ENCODE measurements around the gene RBBP8NL. TPM values are rescaled to one million over a fixed set of nuclear protein-coding genes. Genes with fewer than 3 reads are reported as not detected.

Gene RBBP8NL, protein sequence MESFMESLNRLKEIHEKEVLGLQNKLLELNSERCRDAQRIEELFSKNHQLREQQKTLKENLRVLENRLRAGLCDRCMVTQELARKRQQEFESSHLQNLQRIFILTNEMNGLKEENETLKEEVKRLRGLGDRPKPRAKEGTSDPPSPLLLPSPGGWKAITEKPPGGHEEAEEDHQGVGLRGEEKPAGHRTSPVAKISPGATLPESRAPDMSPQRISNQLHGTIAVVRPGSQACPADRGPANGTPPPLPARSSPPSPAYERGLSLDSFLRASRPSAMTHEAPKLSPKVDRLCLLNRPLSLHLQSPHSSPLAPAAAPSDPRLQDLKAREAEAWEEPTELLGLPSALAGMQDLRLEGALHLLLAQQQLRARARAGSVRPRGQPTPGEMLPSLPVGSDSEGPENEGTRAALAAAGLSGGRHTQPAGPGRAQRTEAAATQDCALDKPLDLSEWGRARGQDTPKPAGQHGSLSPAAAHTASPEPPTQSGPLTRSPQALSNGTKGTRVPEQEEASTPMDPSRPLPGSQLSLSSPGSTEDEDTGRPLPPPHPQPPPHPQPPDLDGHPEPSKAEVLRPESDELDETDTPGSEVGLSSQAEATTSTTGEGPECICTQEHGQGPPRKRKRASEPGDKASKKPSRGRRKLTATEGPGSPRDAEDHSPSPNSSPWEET
- total RNA-seq (2014; rRNA removed; shearing (Covaris generic)) = 0.66 and 1.1 TPM in 2 replicates
- 0.10 and 0.64 TPM in 2 replicates for polyA plus RNA-seq (2016; fragmentation: Nextera tagmentation; extraction: Ambion mirVana)
- long read RNA-seq = 0 reads

DNA sequence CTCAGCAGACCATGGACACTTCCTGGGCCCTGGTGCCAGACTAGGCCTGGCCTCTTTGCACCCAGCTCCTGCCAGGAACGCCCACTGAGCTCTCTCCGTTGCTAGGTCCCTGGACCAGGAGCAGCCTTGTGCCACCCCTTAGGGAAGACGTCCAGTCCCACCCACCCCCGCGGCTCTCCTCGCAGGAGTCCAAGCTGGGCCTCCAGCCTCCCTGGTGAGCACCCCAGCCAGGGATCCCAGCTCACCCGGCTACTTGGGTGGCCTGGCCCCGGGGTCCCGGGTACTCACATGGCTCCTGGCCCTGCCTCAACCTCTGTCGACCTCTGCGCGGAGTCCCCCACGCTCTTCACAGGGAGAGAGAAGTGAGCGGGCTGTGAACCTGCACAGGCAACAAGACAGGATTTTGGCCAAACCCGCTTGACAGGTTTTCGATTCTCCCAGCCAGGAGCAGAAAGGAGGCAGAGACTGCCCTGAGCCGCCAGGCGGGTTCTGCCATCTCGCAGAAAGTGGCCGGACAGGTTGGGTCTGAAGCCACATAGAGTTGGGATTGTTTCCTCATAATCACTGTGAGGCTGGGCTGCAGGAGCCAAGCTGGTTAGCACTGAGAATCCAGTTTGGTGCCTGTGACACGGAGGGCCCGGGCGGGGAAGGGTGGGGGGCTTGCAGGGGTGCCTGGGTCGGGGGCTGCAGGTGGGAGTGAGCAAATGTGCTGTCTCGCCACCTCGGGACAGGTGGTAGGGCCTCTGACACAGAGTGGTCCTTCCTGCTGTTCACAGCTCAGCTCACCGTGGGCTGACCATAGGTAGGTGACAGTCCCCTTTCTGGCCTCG lies at the start of gene RBBP8NL:
RBBP8NL (minus strand) TSS at position 368 of the 830 bp plus-strand sequence. CDS start 7,892 bp downstream, outside the sequence.
- peaks cover 8% of the 10 kb centered on the region for H3K27me3 Mint-ChIP-seq (ENCODE audit: insufficient read depth, low read depth, poor library complexity)
- Histone ChIP-seq H3K79me2 (replicated peaks; ENCODE audit: insufficient read depth) (no peaks in the 10 kb centered on the region), H2AFZ (peak within 1 kb of the TSS; percentile 59; the same call in 1 of the 2 replicates), H3K4me1 (ENCODE audit: insufficient read depth) (peaks cover 27% of the 10 kb centered on the region), H4K20me1 (replicated peaks; ENCODE audit: insufficient read depth) (no peaks in the 10 kb centered on the region), H3K9me2 (ENCODE audit: insufficient read depth) (no peaks in the 10 kb centered on the region), H3K27ac (ENCODE audit: low read depth) (0 out of 2 replicates have a peak within 1 kb of the TSS, but pooled peaks have one; percentile 55), H3K4me2 (peak within 1 kb of the TSS; percentile 69), H3K4me3 (peak within 1 kb of the TSS; percentile 32; the same call in 1 of the 2 replicates), H3K36me3 (ENCODE audit: insufficient read depth) (no peaks in the 10 kb centered on the region), H3K27me3 (ENCODE audit: insufficient read depth) (no peaks in the 10 kb centered on the region), H3F3A (replicated peaks; ENCODE audit: low read depth) (peaks cover 9% of the 10 kb centered on the region; the same call in 1 of the 2 replicates)
- no peak for TF ChIP-seq NANOG (IDR thresholded peaks at IDR 0.05; ENCODE audit: borderline replicate concordance)
- TF ChIP-seq, protein P1, sequence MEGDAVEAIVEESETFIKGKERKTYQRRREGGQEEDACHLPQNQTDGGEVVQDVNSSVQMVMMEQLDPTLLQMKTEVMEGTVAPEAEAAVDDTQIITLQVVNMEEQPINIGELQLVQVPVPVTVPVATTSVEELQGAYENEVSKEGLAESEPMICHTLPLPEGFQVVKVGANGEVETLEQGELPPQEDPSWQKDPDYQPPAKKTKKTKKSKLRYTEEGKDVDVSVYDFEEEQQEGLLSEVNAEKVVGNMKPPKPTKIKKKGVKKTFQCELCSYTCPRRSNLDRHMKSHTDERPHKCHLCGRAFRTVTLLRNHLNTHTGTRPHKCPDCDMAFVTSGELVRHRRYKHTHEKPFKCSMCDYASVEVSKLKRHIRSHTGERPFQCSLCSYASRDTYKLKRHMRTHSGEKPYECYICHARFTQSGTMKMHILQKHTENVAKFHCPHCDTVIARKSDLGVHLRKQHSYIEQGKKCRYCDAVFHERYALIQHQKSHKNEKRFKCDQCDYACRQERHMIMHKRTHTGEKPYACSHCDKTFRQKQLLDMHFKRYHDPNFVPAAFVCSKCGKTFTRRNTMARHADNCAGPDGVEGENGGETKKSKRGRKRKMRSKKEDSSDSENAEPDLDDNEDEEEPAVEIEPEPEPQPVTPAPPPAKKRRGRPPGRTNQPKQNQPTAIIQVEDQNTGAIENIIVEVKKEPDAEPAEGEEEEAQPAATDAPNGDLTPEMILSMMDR (conservative IDR thresholded peaks at IDR 0.05; ENCODE audit: low read depth in 2 of 2) = 0 out of 4 replicates have a peak, but pooled peaks of 1 of the 2 experiments have one; percentile 16
- no peaks in the 10 kb centered on the region for H3K9me3 Mint-ChIP-seq
- peaks cover 49% of the 10 kb centered on the region for H3K4me1 Mint-ChIP-seq
- H3K4me3 Mint-ChIP-seq = peak within 1 kb of the TSS; percentile 56
- H3K27ac Mint-ChIP-seq = peak within 1 kb of the TSS; percentile 81
- no peaks in the 10 kb centered on the region for H3K36me3 Mint-ChIP-seq (ENCODE audit: low read depth)
- DNase-seq (ENCODE audit: low spot score) = peak; percentile 94
- ATAC-seq = peak; percentile 77

DNA sequence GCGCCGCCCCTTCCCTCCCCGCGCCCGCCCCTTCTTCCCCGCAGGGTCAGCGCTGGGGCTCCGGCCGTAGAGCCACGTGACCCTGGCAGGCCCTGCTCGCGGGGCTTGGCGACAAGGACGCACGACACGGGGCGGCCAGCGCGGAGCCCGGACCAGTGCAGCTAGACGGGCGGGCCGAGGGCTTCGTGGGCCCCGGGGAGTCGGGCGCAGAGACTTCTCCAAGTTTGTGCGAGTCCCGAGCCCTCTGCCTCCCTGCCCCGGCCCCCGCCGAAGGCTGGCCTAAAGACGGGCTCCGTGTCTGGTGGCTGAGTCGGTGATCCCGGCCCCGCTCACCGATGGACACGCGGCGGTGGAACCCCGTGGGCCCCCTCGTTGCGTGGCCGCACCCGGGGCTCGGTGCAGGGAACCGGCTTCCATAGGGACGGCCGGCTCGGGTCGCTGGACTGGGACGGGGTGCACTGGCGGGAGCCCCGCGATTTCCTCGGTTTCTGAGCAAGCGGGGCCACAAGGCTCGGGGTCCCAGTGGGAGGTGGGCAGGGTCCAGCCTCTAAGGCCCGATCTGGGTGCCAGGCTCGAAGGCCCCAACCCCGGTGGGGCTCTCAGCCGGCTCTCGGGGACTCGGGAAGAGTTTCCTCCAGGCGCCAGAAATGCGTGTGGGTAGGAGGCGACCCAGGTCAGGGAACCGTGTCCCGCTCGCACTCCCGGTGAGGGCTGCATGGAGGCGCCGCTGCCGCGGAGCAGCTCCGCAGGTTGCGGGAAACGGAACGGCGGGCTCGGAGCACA lies 48.9 kb upstream of the RBBP8NL start:
- no peaks in the 10 kb centered on the region for H3K79me2 ChIP-seq (replicated peaks; ENCODE audit: insufficient read depth)
- H3K27me3 Mint-ChIP-seq (ENCODE audit: insufficient read depth, low read depth, poor library complexity) = peaks cover 72% of the 10 kb centered on the region
- H3K9me2 ChIP-seq (ENCODE audit: insufficient read depth) = no peaks in the 10 kb centered on the region
- no peak overlapping the region for H3K27ac ChIP-seq (ENCODE audit: low read depth)
- H3K4me2 ChIP-seq = peak overlapping the region; percentile 84
- 0 out of 2 replicates have a peak, but pooled peaks cover 7% of the 10 kb centered on the region for H3F3A ChIP-seq (replicated peaks; ENCODE audit: low read depth)
- H3K4me1 ChIP-seq (ENCODE audit: insufficient read depth) = peaks cover 8% of the 10 kb centered on the region
- H3K27me3 ChIP-seq (ENCODE audit: insufficient read depth) = peaks cover 66% of the 10 kb centered on the region
- H3K4me3 Mint-ChIP-seq = peak overlapping the region; percentile 63
- DNase-seq (ENCODE audit: low spot score) = peak; percentile 65
- H3K36me3 ChIP-seq (ENCODE audit: insufficient read depth) = no peaks in the 10 kb centered on the region
- H3K27ac Mint-ChIP-seq = no peak overlapping the region
- H3K36me3 Mint-ChIP-seq (ENCODE audit: low read depth) = peaks cover 4% of the 10 kb centered on the region; the same call in 1 of the 3 replicates
- 0 out of 3 replicates have a peak, but pooled peaks cover 3% of the 10 kb centered on the region for H3K9me3 Mint-ChIP-seq
- peak; percentile 10 for ATAC-seq
- H2AFZ ChIP-seq = peak overlapping the region; percentile 83; the same call in 1 of the 2 replicates
- peak overlapping the region; percentile 64 for H3K4me3 ChIP-seq
- no peaks in the 10 kb centered on the region for H4K20me1 ChIP-seq (replicated peaks; ENCODE audit: insufficient read depth)
- TF ChIP-seq, protein P2, sequence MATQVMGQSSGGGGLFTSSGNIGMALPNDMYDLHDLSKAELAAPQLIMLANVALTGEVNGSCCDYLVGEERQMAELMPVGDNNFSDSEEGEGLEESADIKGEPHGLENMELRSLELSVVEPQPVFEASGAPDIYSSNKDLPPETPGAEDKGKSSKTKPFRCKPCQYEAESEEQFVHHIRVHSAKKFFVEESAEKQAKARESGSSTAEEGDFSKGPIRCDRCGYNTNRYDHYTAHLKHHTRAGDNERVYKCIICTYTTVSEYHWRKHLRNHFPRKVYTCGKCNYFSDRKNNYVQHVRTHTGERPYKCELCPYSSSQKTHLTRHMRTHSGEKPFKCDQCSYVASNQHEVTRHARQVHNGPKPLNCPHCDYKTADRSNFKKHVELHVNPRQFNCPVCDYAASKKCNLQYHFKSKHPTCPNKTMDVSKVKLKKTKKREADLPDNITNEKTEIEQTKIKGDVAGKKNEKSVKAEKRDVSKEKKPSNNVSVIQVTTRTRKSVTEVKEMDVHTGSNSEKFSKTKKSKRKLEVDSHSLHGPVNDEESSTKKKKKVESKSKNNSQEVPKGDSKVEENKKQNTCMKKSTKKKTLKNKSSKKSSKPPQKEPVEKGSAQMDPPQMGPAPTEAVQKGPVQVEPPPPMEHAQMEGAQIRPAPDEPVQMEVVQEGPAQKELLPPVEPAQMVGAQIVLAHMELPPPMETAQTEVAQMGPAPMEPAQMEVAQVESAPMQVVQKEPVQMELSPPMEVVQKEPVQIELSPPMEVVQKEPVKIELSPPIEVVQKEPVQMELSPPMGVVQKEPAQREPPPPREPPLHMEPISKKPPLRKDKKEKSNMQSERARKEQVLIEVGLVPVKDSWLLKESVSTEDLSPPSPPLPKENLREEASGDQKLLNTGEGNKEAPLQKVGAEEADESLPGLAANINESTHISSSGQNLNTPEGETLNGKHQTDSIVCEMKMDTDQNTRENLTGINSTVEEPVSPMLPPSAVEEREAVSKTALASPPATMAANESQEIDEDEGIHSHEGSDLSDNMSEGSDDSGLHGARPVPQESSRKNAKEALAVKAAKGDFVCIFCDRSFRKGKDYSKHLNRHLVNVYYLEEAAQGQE (IDR thresholded peaks at IDR 0.05; ENCODE audit: unreplicated experiment) = no peak
- TF ChIP-seq EZH2 (IDR thresholded peaks at IDR 0.05; ENCODE audit: low read depth, unreplicated experiment) (peak; percentile 90), POLR2AphosphoS5 (IDR thresholded peaks at IDR 0.05; ENCODE audit: low read depth) (no peak)
- peaks cover 22% of the 10 kb centered on the region for H3K4me1 Mint-ChIP-seq

Data from GM23338 (cell line).